Astrocyte of the spinal cord (primary cell): Measurements from ENCODE around the gene BCKDHB.

Source experiments
- DNase-seq: peaks from one replicate; pipeline ENCODE4 v3.0.0; 2011; ENCODE audit warnings: low read depth, low spot score
- H3K4me3 ChIP-seq: 2 replicates; pipeline ENCODE4 v1.5.1; 2011; ENCODE audit warnings: low read depth, mild to moderate bottlenecking, low read length, moderate library complexity
- in situ Hi-C: cut with HindIII; loops from 2 replicates; pipeline ENCODE4 v1.10.0; 2017; ENCODE audit warnings: low sequenced_read_pairs
- TF ChIP-seq, protein P1 (sequence below): IDR thresholded peaks from 2 replicates; pipeline ENCODE4 v1.5.1; 2012; ENCODE audit warnings: low read depth, mild to moderate bottlenecking, low read length, inconsistent platforms

Gene BCKDHB

DNA sequence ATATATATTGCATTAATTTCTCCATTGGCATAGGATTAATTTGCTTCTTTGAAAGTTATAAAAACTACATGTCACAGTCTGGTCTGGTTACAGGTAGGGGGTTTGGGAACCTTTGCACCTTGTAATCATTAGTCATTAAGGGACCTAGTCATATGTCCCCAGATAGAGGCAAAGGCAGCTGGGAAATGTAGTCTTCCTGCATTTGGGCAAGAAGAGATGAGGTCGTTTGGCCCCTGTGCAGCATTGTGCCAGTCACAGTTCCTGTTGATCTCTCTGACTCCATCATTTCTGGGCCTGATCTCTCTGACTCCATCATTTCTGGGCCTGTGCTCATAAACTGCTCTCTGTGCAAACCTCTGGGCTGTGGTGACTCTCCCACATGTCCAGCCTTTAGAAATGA is 73.2 kb downstream of the BCKDHB start:
- no peak overlapping the region for H3K4me3 ChIP-seq
- in situ Hi-C loops, result no loop called here
- no peak for DNase-seq
- TF ChIP-seq, protein P1, sequence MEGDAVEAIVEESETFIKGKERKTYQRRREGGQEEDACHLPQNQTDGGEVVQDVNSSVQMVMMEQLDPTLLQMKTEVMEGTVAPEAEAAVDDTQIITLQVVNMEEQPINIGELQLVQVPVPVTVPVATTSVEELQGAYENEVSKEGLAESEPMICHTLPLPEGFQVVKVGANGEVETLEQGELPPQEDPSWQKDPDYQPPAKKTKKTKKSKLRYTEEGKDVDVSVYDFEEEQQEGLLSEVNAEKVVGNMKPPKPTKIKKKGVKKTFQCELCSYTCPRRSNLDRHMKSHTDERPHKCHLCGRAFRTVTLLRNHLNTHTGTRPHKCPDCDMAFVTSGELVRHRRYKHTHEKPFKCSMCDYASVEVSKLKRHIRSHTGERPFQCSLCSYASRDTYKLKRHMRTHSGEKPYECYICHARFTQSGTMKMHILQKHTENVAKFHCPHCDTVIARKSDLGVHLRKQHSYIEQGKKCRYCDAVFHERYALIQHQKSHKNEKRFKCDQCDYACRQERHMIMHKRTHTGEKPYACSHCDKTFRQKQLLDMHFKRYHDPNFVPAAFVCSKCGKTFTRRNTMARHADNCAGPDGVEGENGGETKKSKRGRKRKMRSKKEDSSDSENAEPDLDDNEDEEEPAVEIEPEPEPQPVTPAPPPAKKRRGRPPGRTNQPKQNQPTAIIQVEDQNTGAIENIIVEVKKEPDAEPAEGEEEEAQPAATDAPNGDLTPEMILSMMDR, result no peak

DNA sequence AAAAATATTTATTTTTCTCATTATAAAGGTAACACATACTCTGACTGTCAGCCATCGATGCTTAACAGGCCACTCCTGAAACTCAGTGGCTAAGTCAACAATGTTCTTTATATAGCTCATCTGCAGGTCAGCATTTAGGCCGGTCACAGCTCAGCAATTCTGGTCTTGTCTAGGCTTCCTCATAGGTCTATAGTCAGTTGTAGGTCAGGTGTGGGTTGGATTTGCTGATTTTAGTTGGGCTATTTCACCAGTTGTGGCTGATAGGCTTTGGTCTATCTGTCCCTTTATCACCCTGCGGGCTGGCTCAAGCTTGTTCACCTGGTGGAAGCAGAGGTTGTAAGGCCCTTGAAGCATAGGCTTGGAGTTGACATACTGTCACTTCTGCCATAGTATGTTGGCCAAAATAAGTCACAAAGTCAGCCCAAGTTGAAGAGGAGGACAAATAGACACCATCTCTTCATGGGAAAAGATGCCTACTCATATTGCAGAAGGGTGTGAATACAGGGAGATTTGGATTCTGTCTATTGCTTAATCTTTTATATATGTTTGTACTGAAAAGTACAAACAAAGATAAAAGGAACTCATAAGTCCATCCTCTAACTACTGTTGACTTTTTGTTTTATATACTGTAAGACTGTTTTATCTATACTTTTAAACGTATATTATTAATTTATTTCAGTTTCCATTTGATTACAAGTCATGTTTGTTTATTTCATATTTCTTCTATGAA is 75.0 kb downstream of the BCKDHB start:
- TF ChIP-seq, protein P1, result no peak
- no peak for DNase-seq
- in situ Hi-C loops, result no loop called here
- H3K4me3 ChIP-seq, result no peak overlapping the region

DNA sequence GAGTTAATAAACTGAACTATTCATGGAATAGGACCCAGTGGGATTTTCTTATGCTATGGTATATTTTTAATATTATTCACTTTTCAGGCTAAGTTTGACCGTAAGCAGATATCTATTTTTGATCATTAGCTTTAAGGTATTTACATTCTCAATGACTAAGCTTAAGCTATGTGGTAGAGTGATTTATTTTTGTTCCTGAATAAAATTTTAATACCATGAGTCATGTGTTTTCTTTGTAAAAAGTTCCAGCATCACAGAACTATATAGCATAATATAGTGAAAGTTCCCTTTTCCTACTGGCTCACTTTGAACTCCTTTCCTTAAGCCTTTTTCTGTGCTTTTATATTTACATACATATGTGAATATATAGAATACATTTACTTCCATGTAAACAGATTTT is 75.8 kb downstream of the BCKDHB start:
- DNase-seq, result peak; percentile 69
- TF ChIP-seq, protein P1, result no peak

GRCh38 chr6:80183019-80183795 is 76.7 kb downstream of the BCKDHB start:
- no peak overlapping the region for H3K4me3 ChIP-seq
- no peak for DNase-seq
- TF ChIP-seq, protein P1, result no peak
- in situ Hi-C loops, result no loop called here

More for the DNA sequence above, 75.8 kb downstream of the BCKDHB start:
- H3K4me3 ChIP-seq, result no peak overlapping the region
- in situ Hi-C loops, result no loop called here

GRCh38 chr6:80185492-80185891 is 79.0 kb downstream of the BCKDHB start:
- no peak overlapping the region for H3K4me3 ChIP-seq
- no peak for DNase-seq
- TF ChIP-seq, protein P1, result no peak
- in situ Hi-C loops, result no loop called here

DNA sequence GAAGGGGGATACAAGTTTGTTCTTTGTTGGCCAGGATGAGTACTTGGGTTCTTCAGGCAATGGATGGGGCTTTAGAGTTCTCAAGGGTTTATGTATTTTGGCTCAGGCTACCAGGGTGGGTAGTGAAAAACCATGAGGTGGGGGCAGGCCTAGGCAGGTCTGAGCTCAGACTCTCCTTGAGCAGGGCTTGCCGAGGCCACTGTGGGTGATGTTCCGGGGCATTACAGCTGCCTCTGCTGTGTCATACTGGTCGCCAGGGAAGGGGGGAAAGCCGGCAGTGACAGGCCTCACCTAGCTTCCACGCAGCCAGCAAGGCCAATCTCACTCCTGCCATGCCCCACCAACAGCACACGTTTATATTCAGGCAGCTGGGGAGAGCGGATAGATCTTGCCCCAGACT is 79.6 kb downstream of the BCKDHB start:
- DNase-seq, result no peak
- H3K4me3 ChIP-seq, result no peak overlapping the region
- TF ChIP-seq, protein P1, result no peak
- in situ Hi-C loops, result no loop called here
